HL-60/S4 (cell line): ENCODE data around the gene C19orf25.

Experiments
- in situ Hi-C: fragments of 300-500 bp; cut with MboI; formaldehyde crosslinking; loops from 2 replicates; pipeline ENCODE4 v1.14.3; 2022; ENCODE audit warnings: low sequenced_read_pairs

C19orf25 gene

GRCh38 chr19:1466461-1467214, 12.4 kb downstream of the C19orf25 start:
- in situ Hi-C loops = no loop called here

GRCh38 chr19:1466018-1466460, 13.0 kb downstream of the C19orf25 start:
- in situ Hi-C loops = no loop called here

DNA sequence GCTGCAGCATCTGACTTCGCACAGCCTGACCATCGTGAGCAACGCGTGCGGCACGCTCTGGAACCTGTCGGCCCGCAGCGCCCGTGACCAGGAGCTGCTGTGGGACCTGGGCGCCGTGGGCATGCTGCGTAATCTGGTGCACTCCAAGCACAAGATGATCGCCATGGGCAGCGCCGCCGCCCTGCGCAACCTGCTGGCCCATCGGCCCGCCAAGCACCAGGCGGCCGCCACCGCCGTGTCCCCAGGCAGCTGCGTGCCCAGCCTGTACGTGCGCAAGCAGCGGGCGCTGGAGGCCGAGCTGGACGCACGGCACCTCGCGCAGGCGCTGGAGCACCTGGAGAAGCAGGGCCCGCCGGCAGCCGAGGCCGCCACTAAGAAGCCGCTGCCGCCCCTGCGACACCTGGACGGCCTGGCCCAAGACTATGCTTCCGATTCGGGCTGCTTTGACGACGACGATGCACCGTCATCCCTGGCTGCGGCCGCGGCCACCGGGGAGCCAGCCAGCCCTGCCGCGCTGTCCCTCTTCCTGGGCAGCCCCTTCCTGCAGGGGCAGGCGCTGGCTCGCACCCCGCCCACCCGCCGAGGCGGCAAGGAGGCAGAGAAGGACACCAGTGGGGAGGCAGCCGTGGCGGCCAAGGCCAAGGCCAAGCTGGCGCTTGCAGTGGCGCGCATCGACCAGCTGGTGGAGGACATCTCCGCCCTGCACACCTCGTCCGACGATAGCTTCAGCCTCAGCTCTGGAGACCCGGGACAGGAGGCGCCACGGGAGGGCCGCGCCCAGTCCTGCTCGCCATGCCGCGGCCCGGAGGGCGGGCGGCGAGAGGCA, 13.6 kb downstream of the C19orf25 start:
- in situ Hi-C loops = no loop called here

DNA sequence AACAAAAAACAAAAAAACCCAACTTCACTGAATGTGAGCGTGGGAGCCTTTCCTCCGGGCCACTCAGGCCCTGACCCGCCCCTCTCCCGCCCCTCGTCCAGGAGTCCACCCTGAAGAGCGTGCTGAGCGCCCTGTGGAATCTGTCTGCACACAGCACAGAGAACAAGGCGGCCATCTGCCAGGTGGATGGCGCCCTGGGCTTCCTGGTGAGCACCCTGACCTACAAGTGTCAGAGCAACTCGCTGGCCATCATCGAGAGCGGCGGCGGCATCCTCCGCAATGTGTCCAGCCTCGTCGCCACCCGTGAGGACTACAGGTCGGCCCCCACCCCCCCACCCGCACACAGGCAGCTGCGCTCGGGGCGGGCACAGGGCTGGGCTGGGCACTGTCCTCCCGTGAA, 17.2 kb downstream of the C19orf25 start:
- in situ Hi-C loops = no loop called here

- in situ Hi-C loops = no loop called here
Observed at GRCh38 chr19:1460033-1460995, 18.7 kb downstream of the C19orf25 start.

- in situ Hi-C loops = no loop called here
Observed at GRCh38 chr19:1459479-1459878, 19.5 kb downstream of the C19orf25 start.

DNA sequence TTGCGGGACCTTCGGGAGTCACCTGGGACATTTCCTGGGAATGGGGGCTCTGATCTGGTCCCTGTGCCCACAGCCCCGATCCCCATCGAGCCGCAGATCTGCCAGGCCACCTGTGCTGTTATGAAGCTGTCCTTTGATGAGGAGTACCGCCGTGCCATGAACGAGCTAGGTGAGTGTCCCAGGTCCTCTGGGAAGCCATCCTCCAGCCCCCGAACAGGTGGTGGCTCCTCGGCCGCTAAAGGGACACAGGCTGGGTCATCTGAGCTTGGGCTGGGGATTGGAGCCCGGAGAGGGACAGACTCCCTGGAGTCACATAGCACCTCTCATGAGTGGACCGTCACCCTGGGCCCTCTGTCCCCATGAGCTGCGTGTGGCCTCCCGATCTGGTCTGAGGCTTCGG, 21.1 kb downstream of the C19orf25 start:
- in situ Hi-C loops = no loop called here

GRCh38 chr19:1457031-1457739, 21.8 kb downstream of the C19orf25 start:
- in situ Hi-C loops = no loop called here

- in situ Hi-C loops = no loop called here
Observed at GRCh38 chr19:1456121-1456900, 22.7 kb downstream of the C19orf25 start.

DNA sequence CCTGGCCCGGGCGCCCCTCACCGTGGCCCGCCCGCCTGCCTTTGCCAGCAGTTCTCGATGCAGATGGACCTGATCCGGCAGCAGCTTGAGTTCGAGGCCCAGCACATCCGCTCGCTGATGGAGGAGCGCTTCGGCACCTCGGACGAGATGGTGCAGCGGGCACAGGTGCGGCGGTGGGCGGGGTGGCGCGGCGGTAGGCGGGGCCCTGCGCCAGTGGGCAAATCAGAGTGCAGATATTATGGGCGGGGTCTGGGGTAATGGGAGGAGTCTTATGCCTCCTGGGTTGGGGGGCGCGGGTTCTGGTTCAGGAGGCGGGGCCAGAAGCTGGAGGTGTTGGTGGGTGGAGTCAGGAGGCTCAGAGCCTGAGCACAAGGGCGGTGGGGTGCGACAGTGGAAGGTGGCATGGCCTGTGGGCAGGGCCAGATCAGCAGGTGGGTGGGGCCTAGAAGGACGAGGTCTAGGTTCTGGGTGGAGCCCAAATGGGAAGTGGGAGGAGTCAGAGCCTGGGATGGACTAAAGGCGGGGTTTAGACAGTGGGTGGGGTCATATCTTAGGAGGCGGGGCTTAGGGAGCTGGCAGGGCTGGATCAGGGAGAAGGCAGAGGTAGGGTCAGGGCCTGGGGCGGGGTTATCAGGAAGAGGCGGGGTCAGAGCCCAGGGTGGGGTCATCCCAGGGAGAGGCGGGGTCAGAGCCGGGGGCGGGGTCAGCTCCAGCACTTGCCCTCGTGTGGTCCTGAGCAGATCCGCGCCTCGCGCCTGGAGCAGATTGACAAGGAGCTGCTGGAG, 23.5 kb downstream of the C19orf25 start:
- in situ Hi-C loops = no loop called here

- in situ Hi-C loops = no loop called here
Observed at GRCh38 chr19:1455002-1455335, 24.0 kb downstream of the C19orf25 start.

DNA sequence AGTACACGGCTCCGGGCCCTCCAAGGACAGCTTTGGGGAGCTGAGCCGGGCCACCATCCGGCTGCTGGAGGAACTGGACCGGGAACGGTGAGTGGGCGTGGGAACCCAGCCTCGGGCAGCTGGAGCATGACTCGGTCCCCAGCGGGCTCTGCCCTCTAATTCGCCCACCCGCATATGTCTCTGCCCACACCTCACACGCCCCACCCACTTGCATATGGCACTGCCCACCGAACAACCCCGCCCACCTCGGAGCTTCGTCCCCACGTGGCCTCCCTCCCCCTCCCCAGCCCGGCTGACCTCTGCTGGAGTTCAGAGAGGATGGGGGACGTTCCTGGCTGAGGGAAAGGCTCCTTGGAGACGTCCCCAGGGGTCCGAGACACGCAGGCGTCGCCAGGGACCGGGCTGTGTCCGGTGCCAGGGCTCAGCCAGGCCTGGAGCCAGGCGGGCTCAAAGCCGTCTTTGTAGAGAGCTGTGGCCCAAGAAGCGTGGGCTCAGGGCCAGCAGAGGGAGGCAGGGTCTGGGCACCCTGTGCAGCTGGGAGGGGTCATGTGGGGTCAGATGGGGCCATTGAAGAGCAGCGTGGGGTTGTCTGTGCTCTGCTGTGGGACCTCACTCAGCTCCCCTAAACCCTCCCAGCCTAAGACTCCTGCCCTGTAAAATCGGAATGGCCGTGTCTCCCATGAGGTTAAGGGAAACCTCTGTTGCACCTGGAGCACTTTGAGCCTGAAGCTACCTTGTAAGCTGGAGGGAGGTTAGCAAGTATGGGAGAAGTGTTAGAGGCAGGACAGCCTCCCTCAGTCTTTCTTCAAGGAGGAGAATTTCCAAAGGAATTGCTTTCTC, 25.3 kb downstream of the C19orf25 start:
- in situ Hi-C loops = no loop called here

- in situ Hi-C loops = no loop called here
Observed at GRCh38 chr19:1452802-1453524, 26.1 kb downstream of the C19orf25 start.

DNA sequence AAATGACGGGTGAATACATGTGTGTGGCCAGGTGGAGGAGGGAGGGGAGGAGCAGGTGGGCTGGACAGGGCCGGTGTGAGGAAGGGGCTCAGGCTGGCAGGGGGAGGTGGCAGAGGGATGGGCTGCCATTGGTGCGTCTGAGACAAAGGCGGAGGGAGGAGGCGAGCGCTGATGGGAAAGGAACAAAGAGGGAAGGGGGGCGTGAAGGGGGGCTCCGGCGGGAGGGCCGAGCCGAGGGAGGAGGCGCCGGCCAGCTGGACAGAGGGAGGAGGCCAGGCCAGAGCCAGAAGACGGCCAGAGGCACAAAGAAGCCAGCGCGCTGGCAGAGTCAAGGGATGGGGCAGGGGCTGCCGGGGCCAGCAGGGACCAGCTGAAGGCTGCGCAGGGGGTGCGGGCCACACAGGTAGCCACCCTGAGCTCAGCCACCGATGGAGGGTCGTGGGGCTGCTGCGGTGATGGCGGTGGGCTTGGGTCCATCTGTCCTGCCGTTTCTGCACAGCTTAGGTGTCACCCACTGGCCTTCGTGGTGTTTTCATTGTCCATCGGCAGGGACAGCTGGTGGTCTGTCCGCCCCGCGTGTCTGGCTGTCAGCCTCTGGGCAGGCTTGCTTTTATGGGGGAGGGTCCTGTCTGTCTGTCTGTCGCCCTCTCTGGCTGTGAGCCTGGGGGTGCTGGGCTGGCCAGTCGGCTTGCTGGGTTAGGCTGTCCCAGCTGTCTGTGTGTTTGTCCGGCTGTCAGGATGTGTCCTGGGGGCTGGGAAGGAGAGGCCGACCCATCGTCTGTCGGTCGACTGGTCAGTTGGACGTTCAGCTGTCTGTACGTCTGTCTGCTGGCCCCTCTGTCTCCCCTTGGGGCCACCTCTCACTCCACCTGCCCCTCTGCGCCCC, 26.9 kb downstream of the C19orf25 start:
- in situ Hi-C loops = no loop called here

DNA sequence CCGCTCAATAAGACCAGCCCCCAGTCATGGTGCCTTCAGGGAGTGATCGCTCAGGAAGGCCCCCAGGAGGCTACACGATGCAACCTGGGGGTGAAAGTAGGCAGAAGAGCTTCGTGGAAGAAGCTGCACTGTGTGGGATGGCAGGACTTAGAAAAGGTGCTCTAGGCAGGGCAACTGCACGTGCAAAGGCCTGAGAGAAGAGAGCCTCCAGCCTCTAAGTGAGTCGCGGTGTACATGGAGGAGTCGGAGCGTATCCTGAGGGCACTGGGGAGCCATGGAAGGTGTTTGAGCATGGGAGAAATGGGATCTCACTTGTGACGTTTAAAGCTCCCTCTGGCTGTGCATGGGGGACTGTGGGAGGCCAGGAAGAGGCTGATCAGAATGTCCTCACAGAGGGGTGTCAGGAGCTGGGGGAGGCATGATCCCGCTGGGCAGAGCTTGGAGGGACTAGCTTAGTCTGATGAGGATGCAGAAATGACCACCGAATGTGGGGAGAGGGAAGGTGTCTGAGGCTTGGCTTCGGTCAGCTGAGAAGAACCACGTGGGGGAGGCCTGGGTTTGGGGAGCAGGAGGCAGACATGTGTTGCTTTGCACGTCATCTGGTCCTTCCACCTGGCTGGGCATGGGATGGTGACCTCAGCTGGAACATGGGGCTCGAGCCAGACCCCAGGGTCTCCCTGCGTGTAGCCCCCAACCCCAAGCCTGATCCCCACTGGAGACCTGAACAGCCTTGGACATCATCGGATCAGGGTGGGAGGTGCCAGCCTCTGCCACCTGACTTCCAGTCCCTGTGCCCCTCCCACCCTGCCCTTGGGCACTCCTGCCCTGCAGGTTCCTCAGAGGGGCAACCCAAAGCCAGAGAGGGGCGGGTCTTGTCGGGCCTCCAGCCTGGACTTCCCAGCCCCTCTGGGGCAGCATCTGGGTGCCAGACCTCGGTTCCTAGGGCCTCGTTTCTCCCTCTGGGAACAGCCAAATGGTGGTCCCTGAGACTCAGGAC, 28.0 kb downstream of the C19orf25 start:
- in situ Hi-C loops = no loop called here
